HG03469 (cell line): Measurements from ENCODE around the gene AKR7A3.
"Not testable (repeated sequence)": the region's sequence is repeated elsewhere in the genome, so short reads cannot be mapped to it uniquely, and the experiment has no call there.

Experiments
- ATAC-seq: cut with Tn5 transposase; IDR thresholded peaks from one replicate; pipeline ENCODE4 v1.9.1; 2021; ENCODE audit warnings: mild to moderate bottlenecking, moderate library complexity, moderate number of reproducible peaks; ENCODE audit not compliant: unreplicated experiment

The AKR7A3 gene

DNA sequence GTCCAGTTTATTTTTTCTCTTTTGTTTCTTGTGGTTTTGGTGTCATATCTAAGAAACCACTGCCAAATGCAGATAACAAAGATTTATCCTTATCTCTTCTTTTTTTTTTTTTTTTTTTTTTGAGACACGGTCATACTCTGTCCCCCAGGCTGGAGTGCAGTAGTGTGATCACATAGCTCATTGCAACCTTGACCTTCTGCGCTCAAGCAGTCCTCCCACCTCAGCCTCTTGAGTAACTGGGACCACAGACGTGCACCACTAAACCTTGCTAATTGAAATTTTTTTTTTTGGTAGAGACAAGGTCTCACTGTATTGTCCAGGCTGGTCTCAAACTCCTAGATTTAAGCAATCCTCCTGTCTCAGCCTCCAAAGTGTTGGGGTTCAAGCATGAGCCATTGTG lies 32.5 kb upstream of the AKR7A3 start:
- ATAC-seq: no peak

DNA sequence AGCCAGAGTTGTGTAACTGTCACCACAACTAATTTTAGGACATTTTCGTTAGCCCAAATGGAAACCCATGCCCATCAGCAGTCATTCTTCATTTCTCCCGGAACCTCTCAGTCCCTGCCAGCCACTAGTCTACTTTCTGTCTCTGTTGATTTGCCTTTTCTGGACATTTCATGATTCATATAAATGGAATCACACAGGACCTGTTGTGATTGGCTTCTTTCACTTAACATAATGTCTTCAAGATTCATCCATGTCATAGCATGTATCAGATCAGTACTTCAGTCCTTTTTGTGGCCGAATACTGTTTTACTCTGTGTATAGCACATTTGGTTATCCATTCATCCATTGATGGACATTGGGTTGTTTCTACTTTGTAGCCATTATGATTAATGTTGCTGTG lies 30.6 kb upstream of the AKR7A3 start:
- ATAC-seq: no peak

DNA sequence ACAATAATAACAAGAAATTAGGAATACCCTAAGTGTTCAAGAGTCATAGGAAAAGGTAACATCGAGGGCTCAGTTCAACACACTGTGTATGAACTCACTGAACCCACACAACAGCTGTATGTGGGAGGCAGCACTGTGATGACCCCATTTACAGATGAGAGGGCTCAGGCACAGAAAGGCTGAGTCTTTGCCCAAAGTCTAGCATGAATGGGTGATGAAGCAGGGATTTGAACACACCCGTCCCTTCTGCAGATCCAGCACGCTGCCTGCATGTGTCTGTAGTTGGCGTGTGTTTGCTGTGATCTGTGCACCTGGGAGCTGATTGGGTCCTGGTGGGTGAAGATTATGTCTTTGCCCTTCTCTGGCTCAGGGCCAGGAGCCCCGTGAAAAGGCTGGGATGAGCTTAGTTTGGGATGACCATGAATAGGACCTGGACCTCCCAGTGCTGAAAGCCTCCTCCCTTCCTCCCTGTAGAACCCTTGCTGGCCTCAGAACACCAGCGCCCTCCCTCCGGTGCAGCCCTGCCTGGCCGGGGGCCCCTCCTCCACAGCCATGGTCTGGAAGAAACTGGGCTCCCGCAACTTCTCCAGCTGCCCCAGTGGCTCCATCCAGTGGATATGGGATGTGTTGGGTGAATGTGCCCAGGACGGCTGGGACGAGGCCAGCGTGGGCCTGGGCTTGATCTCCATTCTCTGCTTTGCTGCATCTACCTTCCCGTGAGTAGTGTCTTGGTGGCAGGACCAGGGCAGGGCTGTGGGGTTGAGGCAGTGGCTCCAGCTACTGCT lies 28.7 kb upstream of the AKR7A3 start:
- no peak for ATAC-seq

DNA sequence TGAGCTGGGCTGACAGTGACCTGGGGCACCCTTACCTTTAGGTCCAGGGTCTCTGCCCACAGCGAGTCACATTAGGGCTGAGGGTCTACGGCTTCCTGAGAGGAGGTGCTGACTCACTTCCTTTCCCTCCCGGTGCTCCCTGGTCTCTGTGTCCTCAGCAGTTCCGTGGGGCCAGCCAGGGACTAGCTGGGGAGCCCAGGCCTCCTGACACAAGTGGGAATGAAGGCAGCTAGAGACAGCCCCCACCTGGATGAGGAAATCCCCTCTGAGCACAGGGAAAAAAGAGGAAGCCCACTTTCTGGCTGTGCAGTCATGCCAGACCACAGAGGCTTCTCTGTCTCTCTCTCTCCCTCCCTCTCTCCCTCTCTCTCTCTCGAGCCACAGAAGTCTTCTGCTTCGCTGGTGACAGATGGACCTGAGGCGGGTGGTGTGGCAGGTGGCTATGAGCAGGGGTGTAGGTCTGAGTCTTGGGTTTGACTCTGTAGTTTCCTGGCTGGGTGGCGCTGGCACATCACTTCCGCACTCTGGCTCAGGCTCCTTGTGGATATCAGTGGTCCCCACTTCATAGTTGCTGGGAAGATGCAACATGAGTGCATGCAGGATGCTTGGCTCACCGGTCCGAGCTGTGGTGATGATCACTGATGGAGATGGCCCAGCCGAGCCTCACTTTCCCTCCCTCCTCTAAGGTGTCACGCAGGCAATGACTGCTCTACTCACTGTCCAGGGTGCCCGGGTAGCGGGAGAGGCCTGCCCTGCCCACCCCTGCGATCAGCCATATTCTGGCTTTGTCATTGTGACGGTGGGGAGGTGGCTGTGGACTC lies 27.0 kb upstream of the AKR7A3 start:
- ATAC-seq: no peak

DNA sequence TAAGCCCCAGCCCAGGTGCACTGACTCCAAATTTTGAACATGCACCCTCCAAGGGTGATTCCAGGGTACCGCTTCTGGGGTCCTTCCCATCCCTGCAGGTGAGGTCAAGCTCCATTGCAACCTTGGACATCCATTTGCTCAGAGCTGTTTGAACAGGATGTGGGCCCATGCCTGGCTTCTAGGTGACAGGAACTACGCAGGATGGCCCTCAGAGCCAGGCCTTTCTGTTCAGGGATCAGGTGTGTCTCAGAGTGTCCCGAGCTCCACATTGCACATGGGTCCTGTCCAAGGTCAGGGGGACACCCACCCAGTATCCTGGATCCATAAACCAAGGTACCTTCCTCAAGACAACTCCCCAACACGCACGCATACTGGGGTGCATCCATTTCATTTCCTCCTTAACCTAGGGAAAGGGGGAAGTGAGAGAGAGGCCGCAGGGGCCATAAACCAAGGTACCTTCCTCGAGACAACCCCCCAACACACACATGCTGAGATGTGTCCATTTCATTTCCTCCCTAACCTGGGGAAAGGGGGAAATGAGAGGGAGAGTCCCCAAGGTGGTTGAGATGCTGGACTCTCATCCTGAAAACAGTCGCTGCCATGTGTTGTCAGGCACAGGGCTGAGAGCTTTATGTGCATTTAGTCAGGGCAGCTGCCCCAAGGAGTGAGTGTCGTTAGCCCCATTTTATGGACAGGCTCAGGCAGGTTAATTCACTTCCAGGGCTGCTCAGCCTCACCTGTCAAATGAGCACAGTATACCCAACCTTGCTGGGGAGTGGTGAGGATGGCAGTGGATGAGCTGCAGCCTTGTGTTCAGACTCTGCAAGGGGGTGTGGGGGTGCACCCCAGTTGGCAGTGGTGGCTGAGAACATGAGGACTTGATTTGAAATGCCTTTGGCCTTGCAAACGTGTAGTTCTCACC lies 25.7 kb upstream of the AKR7A3 start:
- no peak for ATAC-seq

DNA sequence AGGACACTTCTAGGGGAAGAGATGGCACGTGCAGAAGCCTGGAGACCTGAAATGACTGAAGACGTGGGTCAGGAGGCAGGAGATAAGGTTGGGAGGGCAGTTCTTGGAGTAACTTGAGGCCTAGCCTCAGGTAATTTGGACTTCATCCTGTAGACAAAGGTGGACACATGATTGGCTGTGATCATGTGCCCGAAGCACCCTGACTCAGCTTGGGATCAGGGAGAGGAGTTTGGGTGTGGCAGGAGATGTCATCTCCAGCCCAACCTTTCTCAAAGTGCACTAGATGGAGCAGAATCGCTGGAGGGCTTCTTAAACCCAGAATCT lies 25.0 kb upstream of the AKR7A3 start:
- no peak for ATAC-seq

DNA sequence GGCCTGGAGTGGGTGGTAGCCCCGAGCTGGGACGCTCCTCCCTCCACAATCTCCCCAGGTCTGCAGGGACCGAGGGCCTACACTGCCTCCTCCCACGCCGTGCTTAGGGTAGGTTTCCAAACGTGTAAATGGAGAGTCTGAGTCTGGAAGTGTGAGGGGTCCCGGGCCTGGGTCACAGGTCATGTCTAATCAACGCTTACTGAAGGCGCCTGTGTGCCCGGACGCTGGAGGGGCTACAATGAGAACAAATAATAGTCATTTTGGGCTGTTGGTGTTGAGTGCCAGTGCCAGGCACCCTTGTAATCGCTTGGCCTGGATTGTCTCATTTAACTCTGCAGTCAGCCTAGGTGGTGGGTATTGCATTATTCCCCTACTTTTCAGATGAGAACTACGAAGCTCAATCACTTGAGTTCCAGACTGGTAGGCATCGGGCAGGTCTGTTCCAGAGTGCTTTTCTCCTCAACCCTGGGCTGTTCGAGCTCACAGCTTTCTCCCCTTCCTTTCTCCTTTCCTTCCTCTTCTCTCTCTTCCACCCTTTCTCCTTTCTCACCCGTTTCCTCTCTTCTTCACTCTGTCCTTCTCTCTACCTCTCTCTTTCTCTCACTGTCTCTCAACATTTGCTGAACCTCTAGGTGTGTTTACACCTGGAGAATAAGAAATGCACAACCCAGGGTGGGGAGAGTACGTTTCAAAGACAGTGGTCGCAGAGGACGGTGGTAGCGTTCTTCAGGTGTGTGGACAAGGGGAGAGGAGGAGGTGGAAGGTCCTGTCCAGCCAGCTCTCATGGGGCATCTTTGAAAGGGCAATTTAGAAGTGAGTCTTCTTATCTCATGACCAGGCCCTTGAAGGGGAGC lies 24.4 kb upstream of the AKR7A3 start:
- no peak for ATAC-seq

DNA sequence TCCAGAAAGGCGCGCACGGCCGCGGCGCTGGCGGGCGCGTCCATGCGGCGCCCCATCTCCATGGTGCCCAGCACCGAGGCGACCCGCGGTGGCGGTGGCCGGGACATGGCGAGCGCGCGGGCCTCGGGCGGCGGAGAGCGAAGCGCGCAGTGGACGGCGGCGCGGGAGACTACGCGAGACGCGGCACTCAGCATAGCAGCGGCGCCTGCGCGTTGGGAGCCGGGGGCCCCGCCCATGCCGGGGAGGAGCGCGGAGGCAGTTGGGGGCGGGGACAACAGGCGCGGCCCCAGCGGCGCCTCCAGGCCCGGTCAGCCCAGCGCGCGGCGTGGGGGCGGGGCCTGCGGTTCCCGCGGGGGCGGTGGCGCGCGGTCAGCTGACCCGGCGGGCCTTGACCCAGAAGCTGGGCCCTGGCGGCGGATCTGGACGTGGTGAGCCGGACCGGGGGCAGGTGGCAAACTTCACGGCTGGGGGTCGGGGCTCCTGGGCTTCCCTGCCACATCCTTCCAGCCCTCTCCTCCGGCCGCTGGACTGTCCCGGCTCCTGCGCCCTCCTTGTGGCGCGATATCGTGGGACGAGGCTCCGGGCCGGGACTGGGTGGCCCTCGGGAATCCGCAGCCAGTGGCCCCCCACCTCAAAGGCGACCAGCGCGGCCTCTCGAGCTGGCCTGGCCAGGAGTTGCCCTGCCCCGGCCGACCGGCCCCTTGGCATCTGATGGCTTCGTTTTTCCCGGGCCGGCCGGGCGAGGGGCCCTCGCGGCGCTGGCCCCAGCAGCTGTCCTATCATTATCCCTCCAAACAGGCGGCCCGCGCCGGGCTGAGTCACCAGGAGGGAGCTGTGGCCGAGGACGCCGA lies 23.6 kb upstream of the AKR7A3 start, which contains the start of the genes AKR7A2 and SLC66A1:
TSS of gene AKR7A2 (minus strand) at position 214 of the 851 bp plus-strand sequence. CDS start at position 194, 20 bp downstream.
TSS of gene SLC66A1 (plus strand) at position 396 of the 851 bp plus-strand sequence. CDS start 5,352 bp downstream, outside the sequence.
- ATAC-seq: peak; percentile 67

DNA sequence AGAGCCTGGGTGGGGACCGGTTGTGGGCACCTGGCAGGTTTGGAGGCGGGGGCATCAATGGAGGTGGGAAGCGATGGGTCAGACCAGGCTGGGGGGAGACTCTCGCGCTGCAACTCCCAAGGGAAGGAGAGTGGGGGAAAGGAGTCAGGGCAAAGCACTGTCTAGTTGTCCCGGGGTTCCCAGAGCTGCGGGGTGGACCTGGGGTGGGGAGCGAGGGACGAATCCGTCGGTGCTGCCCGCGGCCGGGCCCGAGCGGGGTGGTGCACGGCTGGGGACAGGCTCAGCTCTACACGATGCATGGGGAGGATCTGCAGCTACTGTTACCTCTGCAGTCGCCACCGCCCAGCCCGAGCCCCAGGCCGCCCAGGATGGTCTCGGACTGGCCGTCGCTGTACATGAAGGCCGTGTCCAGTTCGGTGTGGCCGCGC lies 22.9 kb upstream of the AKR7A3 start:
- ATAC-seq: peak; percentile 18

DNA sequence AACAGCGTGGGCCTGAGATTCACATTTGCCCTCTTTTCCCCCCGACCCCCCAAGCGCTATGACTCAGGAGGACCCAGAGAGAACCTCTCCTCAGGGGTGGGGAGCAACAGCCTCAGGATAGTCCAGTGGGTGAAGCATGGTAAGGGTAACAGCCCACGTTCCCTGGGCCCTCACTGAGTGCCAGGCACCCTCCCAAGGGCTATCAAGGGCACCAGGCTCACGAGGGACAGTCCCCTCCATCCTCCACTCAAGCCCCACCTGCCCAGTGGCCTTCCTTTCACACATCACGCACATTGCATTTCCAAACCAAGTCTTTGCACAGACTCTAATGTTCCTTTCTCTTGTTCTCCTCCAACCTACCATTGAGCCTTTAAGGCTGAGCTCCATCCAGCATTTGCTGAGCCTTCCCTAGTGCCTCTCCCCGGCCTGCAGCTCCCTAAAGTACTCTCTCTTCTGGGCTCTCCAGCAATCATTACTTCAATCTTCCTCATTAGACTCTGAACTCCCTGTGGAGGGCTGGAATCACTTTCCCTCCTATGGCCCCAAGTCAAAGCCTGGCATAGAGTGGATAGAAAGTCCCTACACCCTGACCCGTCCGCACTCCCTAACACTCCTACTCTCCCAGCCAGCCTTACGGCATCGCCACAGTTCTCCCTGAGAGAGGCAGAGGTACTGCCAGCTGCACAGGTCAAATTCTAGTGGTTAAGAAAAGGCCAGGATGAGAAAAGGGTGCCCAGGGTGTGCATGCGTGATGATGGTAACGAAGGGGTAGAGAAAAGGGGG lies 22.3 kb upstream of the AKR7A3 start:
- no peak for ATAC-seq

DNA sequence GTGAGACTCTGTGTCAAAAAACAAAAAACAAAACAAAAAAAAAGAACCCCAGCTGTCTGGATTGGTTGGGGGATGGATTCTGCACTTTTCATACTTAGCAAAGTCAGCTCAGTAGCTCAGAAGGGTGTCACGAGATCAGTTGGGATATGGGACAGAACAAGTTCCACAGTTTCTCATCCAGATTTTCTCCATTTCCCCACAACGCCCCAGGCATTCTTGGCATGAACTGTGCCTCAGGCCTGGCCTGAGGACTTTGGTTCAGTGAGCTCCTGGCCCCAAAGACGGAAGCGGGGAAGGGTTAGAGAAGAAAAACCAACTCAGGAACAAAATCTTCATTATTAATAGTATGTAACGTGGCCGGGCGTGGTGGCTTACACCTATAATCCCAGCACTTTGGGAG lies 21.5 kb upstream of the AKR7A3 start:
- no peak for ATAC-seq

DNA sequence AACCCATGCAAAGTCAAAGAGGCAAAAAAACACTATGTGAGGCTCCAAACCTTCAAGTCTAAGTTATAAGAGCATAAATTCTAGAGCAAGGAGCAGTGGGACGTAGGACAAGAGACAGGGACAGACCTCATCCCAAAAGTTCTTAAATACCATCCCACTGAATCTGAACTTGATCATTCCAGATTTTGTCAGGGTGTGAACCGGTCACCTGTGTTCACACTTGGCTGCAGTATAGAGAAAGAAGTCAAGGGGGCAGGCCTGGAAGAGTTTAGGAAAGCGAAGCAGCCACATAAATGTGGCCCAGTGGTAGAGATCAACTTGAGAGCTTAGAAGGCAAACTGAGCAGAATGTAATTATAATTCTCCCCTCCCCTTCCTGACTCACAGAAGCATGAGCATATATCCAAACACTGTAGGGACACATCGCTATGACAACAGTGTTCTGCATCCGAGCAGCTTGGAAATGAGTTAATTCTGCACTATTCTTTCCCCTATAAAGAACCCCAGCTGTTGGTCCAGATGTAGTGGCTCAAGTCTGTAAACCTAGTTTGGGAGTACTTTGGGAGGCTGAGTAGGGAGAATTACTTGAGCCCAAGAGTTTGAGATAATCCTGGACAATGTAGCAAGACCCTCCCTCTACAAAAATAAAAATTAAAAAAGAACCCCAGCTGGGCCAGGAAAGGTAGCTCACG lies 20.7 kb upstream of the AKR7A3 start:
- no peak for ATAC-seq

DNA sequence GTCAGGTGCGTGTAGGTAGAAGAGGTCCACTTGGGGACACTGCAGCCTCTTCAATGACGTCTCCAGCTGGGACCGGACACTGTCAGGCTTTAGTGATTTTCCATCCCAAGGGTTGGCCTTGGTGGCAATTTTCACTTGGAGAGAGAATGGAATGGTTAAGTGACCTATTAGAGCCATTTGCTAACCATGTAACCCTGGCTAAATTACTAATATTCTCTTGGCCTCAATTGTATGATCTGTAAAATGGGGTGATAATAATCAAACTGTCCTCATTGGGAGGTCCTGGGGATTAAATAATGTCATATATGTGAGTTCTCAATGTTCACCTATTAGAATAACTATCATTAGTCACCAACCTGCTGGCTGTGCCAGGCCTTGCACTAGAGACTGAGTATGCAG lies 19.9 kb upstream of the AKR7A3 start:
- no peak for ATAC-seq

DNA sequence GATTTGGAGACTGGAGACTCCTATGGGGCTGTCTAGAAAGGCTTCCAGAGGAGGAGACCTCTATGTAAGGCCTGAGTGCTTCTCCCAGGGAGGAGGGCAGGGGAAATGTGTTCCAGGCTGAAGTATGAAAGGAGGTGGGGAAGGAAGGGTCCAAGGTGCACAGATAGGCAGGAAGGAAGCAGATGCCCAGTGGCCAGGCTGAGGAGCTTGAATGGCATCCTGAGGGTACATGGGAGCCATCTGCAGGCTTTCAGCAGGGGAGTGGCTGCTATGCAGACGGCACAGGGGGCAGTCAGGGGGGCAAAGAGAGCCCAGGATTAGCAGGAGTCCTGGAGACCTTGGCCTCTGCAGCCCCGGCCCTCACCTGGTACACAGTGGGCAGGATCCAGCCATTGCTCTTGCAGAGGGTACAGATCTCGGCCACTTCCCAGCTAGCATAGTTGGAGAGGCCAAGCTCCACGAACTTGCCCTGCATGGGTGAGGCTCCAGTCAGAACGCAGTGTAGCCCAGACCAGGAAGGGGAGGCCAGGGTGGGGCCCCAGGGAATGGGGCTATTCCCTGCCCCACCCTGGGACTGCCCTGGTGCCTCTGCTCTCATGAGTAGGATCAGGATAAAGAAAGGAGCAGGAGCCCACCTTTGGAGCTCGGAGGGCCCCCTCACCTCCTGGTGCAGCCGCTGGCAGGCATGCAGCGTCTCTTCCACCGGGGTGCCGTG lies 19.4 kb upstream of the AKR7A3 start:
- ATAC-seq: no peak

DNA sequence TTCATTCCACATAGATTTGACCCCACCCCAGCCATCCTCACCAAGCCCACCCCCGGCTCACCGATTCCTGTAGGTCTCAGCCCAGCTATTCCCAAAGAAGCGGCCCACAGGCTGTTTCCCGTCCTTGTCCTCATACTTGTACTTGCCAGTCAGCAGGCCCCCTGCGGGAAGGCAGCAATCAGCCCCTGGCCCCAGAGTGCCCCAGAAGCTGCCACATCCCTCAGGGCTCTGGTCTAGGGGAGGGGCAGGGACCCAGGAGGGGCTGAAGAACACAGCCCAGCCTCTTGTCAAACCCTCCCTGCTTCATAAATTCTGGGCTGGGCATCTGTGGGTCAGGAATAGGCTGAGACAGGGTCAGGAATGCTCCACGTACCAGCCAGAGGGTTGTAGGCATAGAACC lies 18.4 kb upstream of the AKR7A3 start:
- no peak for ATAC-seq

DNA sequence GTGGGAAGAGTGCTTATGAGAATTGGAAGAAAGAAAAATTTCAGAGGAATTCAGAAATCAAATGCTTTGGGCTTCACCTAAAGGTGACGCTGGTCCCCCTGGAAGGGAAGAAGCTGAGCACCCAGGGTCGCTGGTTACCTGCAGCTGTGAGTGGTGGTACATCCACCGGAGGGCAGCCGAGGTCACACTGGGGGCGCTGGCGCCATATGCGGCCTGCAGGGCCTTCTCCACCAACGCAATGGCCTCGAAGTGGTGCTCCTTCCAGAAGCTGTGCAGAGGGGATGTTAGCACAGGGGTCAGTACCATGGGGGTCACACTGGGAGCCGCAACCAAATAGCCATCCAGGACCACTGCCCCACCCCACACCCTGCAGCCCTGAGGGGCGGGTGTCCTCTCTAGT lies 17.3 kb upstream of the AKR7A3 start:
- no peak for ATAC-seq

DNA sequence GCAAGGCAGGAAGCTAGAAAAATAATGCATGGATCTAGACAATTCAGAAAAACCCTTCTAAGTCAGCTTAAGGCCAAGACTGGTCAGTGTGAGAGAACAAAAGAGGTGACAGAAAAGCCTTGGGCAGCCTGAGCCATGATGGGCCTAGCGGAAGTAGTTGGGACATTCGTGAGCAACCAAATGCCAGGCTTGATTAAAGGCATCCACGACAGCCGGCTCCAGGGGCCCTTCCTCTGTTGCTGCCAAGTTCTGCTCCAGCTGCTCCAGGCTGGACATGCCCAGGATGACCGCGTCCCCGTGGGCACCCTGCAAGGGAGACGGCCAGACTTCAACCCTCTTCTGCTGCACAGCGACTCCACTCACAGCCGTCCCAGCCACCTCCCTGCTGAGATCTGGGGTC lies 15.5 kb upstream of the AKR7A3 start:
- not testable (repeated sequence) for ATAC-seq
